ENCODE results near the gene FBP1.
A peak's percentile ranks its signal among the peaks of the same experiment; 100 is the strongest.
"Not testable (repeated sequence)": the region's sequence is repeated elsewhere in the genome, so short reads cannot be mapped to it uniquely, and the experiment has no call there.

FBP1 gene

GRCh38 chr9:94568250-94568889 is 70.9 kb downstream of the FBP1 start:
- no peak for DNase-seq

- no peak for DNase-seq
Observed at GRCh38 chr9:94567271-94567670, 72.0 kb downstream of the FBP1 start.

- no peak for DNase-seq
Observed at GRCh38 chr9:94566550-94566949, 72.8 kb downstream of the FBP1 start.

- DNase-seq = not testable (repeated sequence)
Observed at GRCh38 chr9:94564279-94564678, 75.0 kb downstream of the FBP1 start.

GRCh38 chr9:94563548-94563947 is 75.8 kb downstream of the FBP1 start:
- DNase-seq = peak; percentile 5 to 22

- DNase-seq = no peak
Observed at GRCh38 chr9:94560237-94560636, 79.1 kb downstream of the FBP1 start.

GRCh38 chr9:94557376-94557775 is 81.9 kb downstream of the FBP1 start:
- DNase-seq = no peak

- DNase-seq = peak; percentile 49 to 67
Observed at GRCh38 chr9:94554439-94555331, 84.6 kb downstream of the FBP1 start, which contains the start of gene PCAT7. Gene PCAT7, plus strand, starts transcription at chr9:94555083.

GRCh38 chr9:94554078-94554438 is 85.3 kb downstream of the FBP1 start:
- DNase-seq = no peak
